Mesenchymal stem cell (in vitro differentiated cells and primary cell): ENCODE results near the gene ACAA1.
A peak's percentile ranks its signal among the peaks of the same experiment; 100 is the strongest.

Source experiments
- DNase-seq: peaks from one replicate; pipeline ENCODE4 v3.0.0-alpha.2; 2013
- H2AFZ ChIP-seq: one replicate; pipeline ENCODE4 v1.6.1; 2013; ENCODE audit warnings: low read depth, mild to moderate bottlenecking, control low read depth, inconsistent platforms, low read length, moderate library complexity
- H2AK5ac ChIP-seq: 2 replicates; pipeline ENCODE4 v1.6.1; 2013; ENCODE audit warnings: low read length, moderate library complexity, mild to moderate bottlenecking, inconsistent platforms; ENCODE audit not compliant: severe bottlenecking
- H2BK120ac ChIP-seq: one replicate; pipeline ENCODE4 v1.6.1; 2013; ENCODE audit warnings: low read depth, mild to moderate bottlenecking, inconsistent platforms, low read length, moderate library complexity
- H2BK12ac ChIP-seq, 2 experiments: one replicate each; pipeline ENCODE4 v1.6.1; 2013; ENCODE audit warnings: inconsistent platforms in 2 of 2, low read length in 2 of 2, mild to moderate bottlenecking in 2 of 2, moderate library complexity in 2 of 2, control low read depth in 1 of 2
- H2BK15ac ChIP-seq: one replicate; pipeline ENCODE4 v1.6.1; 2013; ENCODE audit warnings: mild to moderate bottlenecking, low read depth, inconsistent platforms; ENCODE audit not compliant: poor library complexity, severe bottlenecking
- H2BK5ac ChIP-seq: 2 replicates; pipeline ENCODE4 v1.6.1; 2013; ENCODE audit warnings: low read depth, mild to moderate bottlenecking, low read length, control low read depth, inconsistent platforms; ENCODE audit not compliant: poor library complexity, severe bottlenecking
- H3K14ac ChIP-seq, 2 experiments: one replicate each; pipeline ENCODE4 v1.6.1; 2013; ENCODE audit warnings: inconsistent platforms in 2 of 2, low read length in 2 of 2, control low read depth in 1 of 2, mild to moderate bottlenecking in 1 of 2, moderate library complexity in 1 of 2
- H3K18ac ChIP-seq, 2 experiments: one replicate each; pipeline ENCODE4 v1.6.1; 2013; ENCODE audit warnings: inconsistent platforms in 2 of 2, low read length in 2 of 2, control low read depth in 1 of 2, low read depth in 1 of 2, mild to moderate bottlenecking in 1 of 2
- H3K23ac ChIP-seq, 2 experiments: one replicate each; pipeline ENCODE4 v1.6.1; 2013; ENCODE audit warnings: inconsistent platforms in 2 of 2, low read length in 2 of 2, mild to moderate bottlenecking in 2 of 2, moderate library complexity in 2 of 2, control low read depth in 1 of 2
- H3K27ac ChIP-seq: 2 replicates; pipeline ENCODE4 v1.5.1; 2013; ENCODE audit warnings: mild to moderate bottlenecking, moderate library complexity, low read length, control low read depth, inconsistent platforms; ENCODE audit not compliant: poor library complexity, severe bottlenecking
- H3K27me3 ChIP-seq, 2 experiments: 2 replicates each; pipeline versions ENCODE4 v1.6.1 to v1.7.0; 2013; ENCODE audit warnings: low read length in 2 of 2, mild to moderate bottlenecking in 2 of 2, moderate library complexity in 2 of 2, control low read depth in 1 of 2, inconsistent platforms in 1 of 2; ENCODE audit not compliant: control insufficient read depth in 1 of 2, insufficient read depth in 1 of 2
- H3K36me3 ChIP-seq, 2 experiments: 2 replicates each; pipeline versions ENCODE4 v1.6.1 to v1.7.0; 2013; ENCODE audit warnings: low read length in 2 of 2, control low read depth in 1 of 2, inconsistent platforms in 1 of 2, low read depth in 1 of 2, mild to moderate bottlenecking in 1 of 2; ENCODE audit not compliant: insufficient read depth in 2 of 2, control insufficient read depth in 1 of 2
- H3K4ac ChIP-seq, 2 experiments: one replicate each; pipeline ENCODE4 v1.6.1; 2013; ENCODE audit warnings: inconsistent platforms in 2 of 2, low read length in 2 of 2, mild to moderate bottlenecking in 2 of 2, moderate library complexity in 2 of 2, control low read depth in 1 of 2, low read depth in 1 of 2
- H3K4me1 ChIP-seq: 2 replicates; pipeline ENCODE4 v1.6.1; 2013; ENCODE audit warnings: low read depth, low read length, control low read depth; ENCODE audit not compliant: control insufficient read depth, insufficient read depth
- H3K4me2 ChIP-seq: 2 replicates; pipeline ENCODE4 v1.6.1; 2013; ENCODE audit warnings: low read length, mild to moderate bottlenecking, inconsistent platforms; ENCODE audit not compliant: poor library complexity, severe bottlenecking
- H3K4me3 ChIP-seq, 2 experiments: 2 replicates each; pipeline versions ENCODE4 v1.5.1 to v1.7.0; 2013; ENCODE audit warnings: low read length in 2 of 2, mild to moderate bottlenecking in 2 of 2, control low read depth in 1 of 2, low read depth in 1 of 2; ENCODE audit not compliant: insufficient read depth in 1 of 2
- H3K79me1 ChIP-seq: replicated peaks from 2 replicates; pipeline ENCODE4 v1.6.1; 2013; ENCODE audit warnings: mild to moderate bottlenecking, control low read depth, low read length, inconsistent platforms; ENCODE audit not compliant: poor library complexity, severe bottlenecking
- H3K9ac ChIP-seq: 2 replicates; pipeline ENCODE4 v1.7.0; 2013; ENCODE audit warnings: mild to moderate bottlenecking, low read length, moderate library complexity
- H3K9me3 ChIP-seq: 2 replicates; pipeline ENCODE4 v1.7.0; 2013; ENCODE audit warnings: mild to moderate bottlenecking, low read length; ENCODE audit not compliant: control insufficient read depth
- H4K8ac ChIP-seq: one replicate; pipeline ENCODE4 v1.6.1; 2013; ENCODE audit warnings: inconsistent platforms, mild to moderate bottlenecking, low read length, moderate library complexity
- H4K91ac ChIP-seq: one replicate; pipeline ENCODE4 v1.6.1; 2013; ENCODE audit warnings: mild to moderate bottlenecking, low read length, inconsistent platforms
- WGBS: methylation state at CpG from one replicate; pipeline ENCODE4 v1.1.7; 2013; ENCODE audit warnings: mixed read lengths; 5-methylcytosine and 5-hydroxymethylcytosine counted together

The ACAA1 gene

GRCh38 chr3:38127611-38128302, 9.2 kb downstream of the ACAA1 start:
- no peak overlapping the region for H2BK5ac ChIP-seq
- H3K27me3 ChIP-seq: no peaks in the 10 kb centered on the region
- no peak overlapping the region for H2BK15ac ChIP-seq
- peaks cover 7% of the 10 kb centered on the region for H3K4me1 ChIP-seq
- H3K4me3 ChIP-seq: no peak overlapping the region
- no peak overlapping the region for H3K4me2 ChIP-seq
- no peak overlapping the region for H3K14ac ChIP-seq
- H2BK12ac ChIP-seq: no peak overlapping the region
- H3K4ac ChIP-seq: no peak overlapping the region
- no peak overlapping the region for H3K18ac ChIP-seq
- no peak for DNase-seq
- H3K9me3 ChIP-seq: no peaks in the 10 kb centered on the region
- H3K79me1 ChIP-seq: peaks cover 47% of the 10 kb centered on the region
- H3K36me3 ChIP-seq: peaks cover 76 to 99% of the 10 kb centered on the region in 2 experiments
- no peak overlapping the region for H2AK5ac ChIP-seq
- no peak overlapping the region for H2BK120ac ChIP-seq
- no peak overlapping the region for H4K91ac ChIP-seq
- no peak overlapping the region for H4K8ac ChIP-seq
- H2AFZ ChIP-seq: no peak overlapping the region
- no peak overlapping the region for H3K9ac ChIP-seq
- WGBS: 98% methylated on average over 4 of the region's 4 CpGs
- H3K27ac ChIP-seq: no peak overlapping the region
- H3K23ac ChIP-seq: no peak overlapping the region

DNA sequence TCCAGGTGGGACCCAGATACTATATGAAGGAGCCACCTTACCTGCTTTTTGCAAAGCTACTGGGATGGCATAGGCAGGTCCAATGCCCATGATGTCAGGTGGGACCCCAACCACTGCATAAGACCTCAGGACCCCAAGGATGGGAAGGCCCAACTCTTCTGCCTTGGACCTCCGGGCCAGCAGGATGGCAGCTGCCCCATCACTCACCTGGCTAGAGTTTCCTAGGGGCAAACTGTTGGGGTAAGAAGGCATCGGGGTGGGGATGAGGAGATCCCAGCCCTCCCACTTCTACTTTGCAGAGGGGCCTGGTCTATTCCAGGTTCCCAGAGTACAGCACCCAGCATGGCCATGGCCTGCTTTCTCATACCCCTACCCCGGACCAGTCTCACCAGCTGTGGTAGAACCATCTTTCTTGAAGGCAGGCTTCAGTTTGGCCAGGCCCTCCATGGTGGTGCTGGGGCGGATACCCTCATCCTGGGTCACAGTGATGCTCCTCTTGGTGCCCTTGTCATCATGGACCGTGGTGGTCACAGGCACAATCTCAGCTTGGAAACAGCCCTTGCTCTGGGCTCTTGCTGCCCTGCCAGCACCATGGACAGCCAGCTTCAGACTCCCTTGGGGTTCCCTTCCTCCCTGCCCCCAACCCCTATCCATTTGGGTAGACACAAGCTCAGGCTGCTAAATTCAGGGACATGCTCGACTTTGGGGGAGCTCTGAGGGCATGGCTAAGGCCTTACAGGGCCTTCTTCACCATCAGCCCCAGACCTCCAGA, 10.6 kb downstream of the ACAA1 start:
- no peak overlapping the region for H3K4me3 ChIP-seq
- no peak overlapping the region for H3K23ac ChIP-seq
- no peak overlapping the region for H2BK120ac ChIP-seq
- peaks cover 77 to 99% of the 10 kb centered on the region in 2 experiments for H3K36me3 ChIP-seq
- H3K27ac ChIP-seq: no peak overlapping the region
- no peak overlapping the region for H3K9ac ChIP-seq
- H2BK12ac ChIP-seq: no peak overlapping the region
- no peaks in the 10 kb centered on the region for H3K27me3 ChIP-seq
- 98% methylated on average over 6 of the region's 6 CpGs for WGBS
- no peak overlapping the region for H2BK5ac ChIP-seq
- no peak overlapping the region for H3K4ac ChIP-seq
- no peak overlapping the region for H2AK5ac ChIP-seq
- H3K4me1 ChIP-seq: peaks cover 7% of the 10 kb centered on the region
- no peak overlapping the region for H4K8ac ChIP-seq
- no peak overlapping the region for H3K4me2 ChIP-seq
- no peak overlapping the region for H4K91ac ChIP-seq
- H3K9me3 ChIP-seq: no peaks in the 10 kb centered on the region
- H3K79me1 ChIP-seq: peaks cover 37% of the 10 kb centered on the region
- no peak overlapping the region for H3K14ac ChIP-seq
- no peak overlapping the region for H2BK15ac ChIP-seq
- no peak for DNase-seq
- H2AFZ ChIP-seq: no peak overlapping the region
- H3K18ac ChIP-seq: no peak overlapping the region

DNA sequence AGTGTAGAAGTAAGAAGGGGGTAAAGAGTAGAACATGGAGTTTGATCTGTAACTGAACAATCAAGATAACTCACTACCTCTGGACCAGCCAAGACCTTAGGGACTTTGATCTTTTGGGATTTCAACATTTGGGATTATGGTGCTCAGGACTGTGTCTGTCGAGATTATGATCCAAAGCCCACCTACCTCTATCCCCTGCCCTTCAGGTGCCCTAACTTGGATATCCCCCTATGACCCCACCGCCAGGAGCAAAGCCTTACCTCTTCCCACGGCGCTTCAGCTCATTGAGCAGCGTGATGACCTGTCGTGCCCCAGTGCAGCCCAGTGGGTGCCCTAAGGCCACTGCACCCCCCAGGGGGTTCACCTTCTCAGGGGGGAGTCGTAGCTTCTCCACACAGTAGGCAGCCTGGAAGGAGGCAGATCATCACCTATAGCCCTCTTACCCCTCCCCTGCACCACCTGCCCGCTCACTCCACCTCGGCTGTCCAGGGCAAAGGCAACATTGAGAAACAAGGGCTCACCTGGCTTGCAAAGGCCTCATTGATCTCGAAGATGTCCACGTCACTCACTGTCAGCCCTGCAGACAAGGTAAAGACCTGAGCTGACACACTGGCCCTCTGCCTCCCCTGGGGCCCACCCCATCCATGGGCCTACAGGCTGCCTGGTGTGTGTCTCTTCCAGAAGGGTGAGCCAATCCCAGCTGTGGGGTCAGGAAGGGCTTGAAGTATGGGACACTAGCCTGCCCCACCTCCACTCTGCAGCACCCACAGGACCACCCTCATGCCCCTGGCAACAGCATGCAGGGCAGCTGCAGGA, 11.4 kb downstream of the ACAA1 start:
- Histone ChIP-seq H3K4me2 (no peak overlapping the region), H2AFZ (no peak overlapping the region)
- 97% methylated on average over 11 of the region's 11 CpGs for WGBS

More for the DNA sequence above, 11.4 kb downstream of the ACAA1 start:
- Histone ChIP-seq H3K18ac (no peak overlapping the region), H3K4me3 (peak overlapping the region in 1 of 2 experiments; percentile 6), H3K27ac (no peak overlapping the region), H3K4ac (no peak overlapping the region), H3K9me3 (no peaks in the 10 kb centered on the region), H2BK5ac (no peak overlapping the region), H3K23ac (no peak overlapping the region), H3K27me3 (no peaks in the 10 kb centered on the region), H3K4me1 (peaks cover 7% of the 10 kb centered on the region), H3K14ac (no peak overlapping the region), H2AK5ac (no peak overlapping the region), H4K91ac (no peak overlapping the region), H2BK15ac (no peak overlapping the region), H3K36me3 (peaks cover 78 to 98% of the 10 kb centered on the region in 2 experiments), H2BK120ac (no peak overlapping the region), H2BK12ac (no peak overlapping the region), H3K9ac (no peak overlapping the region), H3K79me1 (peaks cover 30% of the 10 kb centered on the region), H4K8ac (no peak overlapping the region)
- DNase-seq: no peak
